NCI-H1092 treated with DMSO at 0.1 percent for 48 hours (cell line): Measurements from ENCODE around the gene ADPRHL1.

Source experiments
- DNase-seq: peaks from one replicate; lab custom pipeline; 2025; lab: John Stamatoyannopoulos, UW

The ADPRHL1 gene

DNA sequence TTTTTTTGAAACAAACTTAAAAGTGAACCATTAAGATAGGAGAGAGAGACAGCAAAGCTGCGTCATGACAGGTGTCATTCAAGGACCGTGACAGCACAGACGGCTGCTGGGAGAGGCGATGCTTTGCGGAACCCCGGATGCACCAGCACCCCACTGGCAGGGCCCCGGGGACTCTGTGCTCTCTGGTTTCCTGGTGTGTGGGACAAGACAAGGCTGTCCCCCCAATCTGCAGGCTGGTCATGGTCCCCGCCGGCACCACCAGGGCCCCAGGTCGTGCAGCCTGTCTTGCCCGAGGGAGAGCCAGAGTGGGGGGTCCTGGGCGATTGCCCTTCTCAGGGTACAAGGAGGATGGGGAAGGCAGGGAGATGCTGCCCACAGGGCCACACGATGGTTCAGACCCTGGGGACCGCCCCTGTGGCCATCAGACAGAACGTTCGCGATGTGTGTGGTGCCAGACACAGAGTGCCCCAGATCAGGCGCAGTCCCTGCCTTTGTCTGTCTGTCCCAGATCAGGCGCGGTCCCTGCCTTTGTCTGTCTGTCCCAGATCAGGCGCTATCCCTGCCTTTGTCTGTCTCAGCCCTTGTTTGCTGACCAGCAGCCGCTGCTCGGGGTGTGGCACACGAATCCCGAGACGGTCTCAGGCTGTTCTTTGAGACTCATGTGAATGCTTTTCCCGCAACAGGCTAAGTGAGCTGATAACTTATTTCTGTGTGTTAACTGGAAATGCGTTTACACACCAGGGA, 36.1 kb downstream of the ADPRHL1 start:
- DNase-seq, result no peak

DNA sequence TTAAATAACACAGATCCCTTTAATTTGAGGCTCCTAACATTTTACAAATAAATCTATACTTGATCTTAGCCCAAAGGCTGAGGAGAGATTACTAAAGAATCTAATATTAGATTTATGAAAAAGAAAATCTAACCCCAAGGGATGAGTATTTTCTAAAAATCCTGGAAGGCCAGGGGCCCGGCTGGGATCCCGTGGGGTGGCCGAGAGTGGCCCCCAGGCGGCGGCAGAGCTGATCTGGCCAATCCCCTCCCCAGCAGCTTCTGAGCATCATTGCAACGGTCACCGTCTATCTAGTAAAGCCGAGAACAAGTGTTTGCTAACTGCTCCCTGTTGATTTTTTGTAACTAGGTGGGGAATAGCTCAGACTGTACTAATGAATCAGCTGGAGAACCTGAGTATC, 37.5 kb downstream of the ADPRHL1 start:
- no peak for DNase-seq

DNA sequence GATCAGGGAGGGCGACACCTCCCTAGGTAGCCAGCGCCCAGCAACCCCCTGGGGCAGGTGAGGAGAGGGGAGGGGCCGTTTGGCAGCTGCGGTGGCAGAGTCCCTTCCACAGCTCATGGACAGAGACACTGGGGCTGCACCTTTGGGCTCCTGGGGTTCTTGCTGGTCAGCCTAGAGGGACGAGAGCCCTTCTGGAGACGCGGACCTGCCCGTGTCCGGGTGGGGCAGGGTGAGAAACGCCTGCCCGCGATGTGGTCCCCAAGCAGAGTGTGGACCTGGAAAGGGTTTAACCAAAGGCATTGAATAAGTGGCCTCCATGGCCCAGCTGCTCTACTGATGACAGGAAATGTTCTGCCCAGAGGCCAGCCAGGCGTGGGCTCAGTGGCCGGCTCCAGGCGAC, 38.3 kb downstream of the ADPRHL1 start:
- DNase-seq, result no peak

DNA sequence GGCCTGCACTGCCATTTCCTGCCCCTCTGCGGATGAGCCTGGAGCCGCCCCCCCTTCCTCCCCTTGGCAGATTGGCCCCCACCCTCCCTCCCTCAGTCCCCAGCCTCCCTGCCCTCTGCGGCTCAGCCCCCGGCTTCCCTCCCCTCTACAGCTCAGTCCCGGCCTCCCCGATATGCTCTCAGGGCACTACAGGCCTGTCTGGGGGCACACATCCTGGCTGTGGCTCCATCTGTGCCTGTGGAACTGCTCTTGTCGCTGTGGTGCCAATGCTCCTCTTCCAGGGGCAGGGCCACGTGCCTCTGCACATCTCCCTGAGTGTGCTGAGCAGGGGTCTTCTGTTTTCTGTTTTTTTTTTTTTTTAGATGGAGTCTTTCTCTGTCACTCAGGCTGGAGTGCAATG, 39.0 kb downstream of the ADPRHL1 start:
- no peak for DNase-seq

DNA sequence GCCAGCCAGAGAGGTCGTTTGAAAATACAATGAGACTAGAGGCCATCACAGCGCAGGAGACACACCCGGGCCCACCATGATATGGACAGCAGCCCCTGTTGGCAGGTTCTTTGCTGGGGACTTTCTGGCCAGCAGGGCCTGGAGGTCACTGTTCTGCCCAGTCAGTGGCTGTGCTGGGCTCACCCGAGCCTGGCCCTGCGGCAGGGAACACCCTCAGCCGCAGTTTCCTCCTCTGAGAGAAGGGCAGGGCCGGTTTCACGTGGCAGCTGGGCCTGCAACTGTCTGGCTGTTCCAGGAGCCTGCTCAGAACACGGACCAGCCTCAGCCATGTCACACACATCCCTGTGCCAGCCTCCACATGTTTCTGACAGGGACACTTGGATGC, 39.4 kb downstream of the ADPRHL1 start:
- no peak for DNase-seq

DNA sequence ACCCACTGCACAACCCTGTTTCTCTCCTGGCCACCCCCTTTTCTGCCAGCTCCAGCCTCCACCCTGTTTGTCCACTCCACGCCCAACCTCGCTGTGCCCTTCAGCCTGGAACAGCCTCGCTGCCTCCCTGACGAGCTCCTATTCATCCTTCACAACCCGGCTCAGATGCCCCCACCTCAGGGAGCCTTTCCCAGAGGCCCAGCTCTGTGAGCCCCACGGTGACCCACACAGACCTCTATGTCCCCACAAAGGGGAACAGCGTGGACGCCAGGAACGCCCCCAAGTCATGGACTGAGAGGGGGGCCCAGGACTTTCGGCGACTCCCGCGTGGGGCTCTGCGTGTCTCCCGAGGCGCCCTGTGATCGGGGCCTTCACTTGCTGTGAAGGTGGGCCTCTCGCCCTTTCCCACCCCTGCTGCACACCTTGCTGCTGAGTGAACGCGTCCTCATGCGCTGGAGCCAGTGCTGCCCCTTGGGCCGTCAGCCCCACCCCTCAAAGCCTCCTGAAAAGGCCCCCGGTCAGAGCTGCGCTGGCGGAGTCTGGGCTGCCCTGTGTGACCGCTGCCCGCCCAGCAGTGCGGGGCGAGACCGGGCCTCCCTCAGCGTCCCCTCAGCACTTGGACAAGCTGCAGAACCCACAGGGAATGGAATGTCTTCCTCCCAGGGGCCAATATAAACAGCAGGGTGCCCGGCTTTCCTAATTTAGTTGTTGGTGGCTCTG, 40.0 kb downstream of the ADPRHL1 start:
- no peak for DNase-seq

DNA sequence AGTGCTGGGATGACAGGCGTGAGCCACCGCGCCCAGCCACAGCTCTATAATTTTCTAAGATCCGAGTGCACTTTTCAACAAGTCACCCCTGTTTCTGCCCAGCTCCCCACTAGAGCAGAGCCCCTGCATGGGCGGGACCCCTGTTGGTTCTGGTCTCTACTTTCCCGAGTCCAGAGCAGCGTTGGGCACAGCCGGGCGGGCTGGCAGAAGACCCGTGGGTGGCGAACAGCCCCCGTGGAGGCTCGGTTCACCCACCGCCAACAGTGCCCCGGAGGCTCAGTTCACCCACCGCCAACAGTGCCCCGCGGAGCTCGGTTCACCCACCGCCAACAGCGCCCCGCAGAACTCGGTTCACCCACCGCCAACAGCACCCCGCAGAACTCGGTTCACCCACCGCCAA, 40.8 kb downstream of the ADPRHL1 start:
- DNase-seq, result no peak

DNA sequence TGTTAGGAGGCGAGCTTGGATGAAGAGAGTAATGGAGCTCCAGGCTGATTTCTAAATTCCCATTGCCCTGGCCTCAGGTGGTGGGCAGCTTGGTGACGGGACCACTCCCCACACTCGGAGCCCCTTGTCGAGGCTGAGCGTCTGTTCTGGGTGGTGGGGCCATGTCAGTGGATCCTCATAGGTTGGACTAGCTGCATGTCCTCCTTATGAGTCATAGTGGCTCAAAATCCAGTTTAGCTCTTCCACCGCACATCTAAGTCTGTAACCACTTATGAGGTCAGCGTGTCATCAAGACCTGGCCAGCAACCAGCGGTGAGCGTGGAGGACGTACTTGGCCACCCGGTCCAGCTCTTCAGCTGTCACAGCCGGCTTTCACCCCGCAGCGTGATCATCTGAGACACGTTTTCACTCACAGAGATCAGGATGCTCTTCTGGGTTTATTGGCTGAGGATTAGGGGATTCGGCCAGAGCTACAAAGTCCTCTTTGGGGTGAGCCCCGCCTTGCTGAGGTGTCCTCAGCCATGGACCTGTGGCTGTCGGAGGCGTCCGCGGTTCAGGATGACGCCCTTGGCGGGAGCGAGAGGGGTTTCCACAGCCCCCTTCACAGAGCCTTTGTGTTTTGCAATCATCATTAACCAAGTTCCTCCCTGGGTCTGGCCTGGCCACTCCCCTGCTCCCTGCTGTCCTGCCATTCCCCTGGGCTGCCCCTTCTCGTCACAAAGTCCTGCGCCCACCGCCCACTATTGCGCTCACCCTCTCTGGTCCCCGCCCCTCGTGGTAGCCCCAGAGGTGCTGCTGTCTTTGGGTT, 41.9 kb downstream of the ADPRHL1 start:
- no peak for DNase-seq

DNA sequence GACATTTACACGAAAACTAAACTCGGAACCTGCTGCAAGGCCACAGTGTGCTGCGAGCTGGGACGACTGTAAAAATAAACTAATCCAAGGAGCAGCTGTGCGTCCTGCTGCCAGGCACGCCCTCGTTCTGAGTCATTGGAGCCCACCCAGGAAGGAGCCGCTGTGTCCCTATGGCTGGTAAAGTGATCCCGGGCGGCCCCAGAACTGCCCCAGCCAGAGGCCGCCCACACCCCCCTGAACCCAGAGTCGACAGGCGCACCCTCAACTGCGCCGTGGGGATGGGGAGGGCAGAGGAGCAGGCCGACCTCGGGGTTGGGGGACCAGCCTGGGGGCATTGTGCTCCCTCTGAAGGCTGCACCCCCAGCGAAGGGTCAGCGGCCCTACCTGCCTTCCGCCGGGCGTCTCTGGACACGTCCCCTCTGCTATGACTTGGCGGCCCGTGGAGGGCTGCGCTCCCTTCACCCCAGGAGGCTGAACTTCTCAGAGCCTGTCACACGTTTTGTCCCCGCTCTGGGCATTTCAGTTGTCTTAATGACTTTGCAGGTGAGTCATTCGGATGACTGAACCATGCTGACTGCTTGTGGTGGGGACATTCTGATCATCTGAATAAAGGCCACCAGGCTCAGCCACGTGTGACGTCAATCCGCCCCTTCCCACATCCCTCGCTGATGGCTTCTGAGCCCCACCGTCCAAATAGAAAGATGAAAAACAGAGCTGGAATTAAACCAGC, 42.7 kb downstream of the ADPRHL1 start:
- DNase-seq, result no peak

DNA sequence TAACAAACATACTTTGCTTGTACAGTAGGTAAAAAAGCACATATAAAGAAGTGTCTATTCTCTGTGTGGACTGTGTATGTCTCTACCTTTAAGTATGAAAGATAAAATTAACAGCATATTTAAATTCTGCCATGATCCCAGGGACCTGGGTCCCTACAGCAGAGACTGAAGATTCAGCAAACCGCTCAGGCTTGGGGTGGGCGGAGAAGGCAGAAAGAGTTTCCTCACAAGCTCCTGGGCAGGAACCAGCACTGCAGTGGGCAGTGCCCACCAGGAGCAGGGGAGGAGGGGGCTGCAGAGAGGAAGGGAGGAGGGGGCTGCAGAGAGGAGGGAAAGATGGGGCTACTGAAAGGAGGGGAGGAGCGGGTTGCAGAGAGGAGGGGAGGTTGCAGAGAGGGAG, 44.7 kb downstream of the ADPRHL1 start:
- no peak for DNase-seq

DNA sequence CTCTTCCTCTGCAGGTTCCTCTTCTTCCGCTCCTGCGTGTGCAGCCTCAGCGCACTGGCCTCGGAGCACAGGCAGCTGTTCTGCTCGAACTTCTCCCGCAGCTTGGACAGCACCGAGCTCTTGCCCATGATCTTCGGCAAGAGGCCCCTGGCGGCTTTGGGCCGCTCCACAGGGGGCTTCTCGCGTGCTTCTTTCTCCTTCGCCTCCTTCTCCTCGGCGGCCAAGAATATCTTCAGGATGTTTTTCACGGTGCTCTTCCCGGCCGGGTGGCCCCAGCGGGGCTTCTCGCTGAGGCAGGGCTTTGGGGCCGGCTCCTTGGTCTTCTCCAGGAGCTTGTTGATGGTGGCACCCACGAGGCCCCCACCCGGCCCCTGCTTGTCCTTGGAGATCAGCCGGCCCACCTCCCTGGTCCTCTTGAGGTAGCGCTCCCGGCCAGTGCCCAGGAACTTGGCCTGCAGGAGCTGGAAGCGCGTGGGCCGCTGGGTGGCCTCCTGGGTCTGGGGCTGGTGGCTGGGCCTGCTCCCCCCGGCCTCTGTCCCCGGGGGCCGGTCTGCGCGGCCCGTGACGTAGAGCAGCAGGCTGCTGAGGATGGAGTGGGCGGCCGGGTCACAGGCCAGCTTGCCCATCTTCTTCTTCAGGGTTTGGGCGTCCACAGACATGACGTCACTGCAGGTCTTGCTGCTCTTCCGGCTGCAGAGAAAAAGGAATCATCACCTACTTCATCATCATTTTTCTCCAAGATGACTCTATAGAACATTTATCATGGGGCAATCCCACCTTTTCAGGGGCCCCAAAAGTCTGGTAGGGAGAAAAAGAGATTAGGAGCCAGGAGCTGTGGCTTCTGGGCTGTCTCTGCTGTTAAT, 45.5 kb downstream of the ADPRHL1 start:
- no peak for DNase-seq

DNA sequence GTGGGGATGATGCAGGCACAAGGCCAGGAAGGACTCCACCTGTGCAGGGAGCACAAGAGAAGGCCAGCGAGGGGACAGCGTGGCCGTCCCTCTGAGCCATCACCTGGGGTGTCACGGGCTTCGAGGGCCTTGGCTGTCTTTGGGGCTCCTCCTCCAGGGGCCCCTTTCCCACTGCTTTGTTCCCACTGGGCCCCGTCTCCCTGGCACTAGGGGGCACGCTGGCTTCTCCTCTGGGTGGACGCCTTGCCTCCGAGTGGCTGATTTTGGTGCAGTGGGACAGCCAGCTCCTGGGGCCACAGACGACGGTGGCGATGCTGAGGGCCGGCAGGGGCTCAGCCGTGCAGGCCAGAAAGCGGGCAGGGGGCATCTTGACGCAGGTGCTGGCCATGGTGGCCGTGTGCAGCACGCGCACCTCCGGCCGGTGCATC, 46.2 kb downstream of the ADPRHL1 start:
- no peak for DNase-seq

DNA sequence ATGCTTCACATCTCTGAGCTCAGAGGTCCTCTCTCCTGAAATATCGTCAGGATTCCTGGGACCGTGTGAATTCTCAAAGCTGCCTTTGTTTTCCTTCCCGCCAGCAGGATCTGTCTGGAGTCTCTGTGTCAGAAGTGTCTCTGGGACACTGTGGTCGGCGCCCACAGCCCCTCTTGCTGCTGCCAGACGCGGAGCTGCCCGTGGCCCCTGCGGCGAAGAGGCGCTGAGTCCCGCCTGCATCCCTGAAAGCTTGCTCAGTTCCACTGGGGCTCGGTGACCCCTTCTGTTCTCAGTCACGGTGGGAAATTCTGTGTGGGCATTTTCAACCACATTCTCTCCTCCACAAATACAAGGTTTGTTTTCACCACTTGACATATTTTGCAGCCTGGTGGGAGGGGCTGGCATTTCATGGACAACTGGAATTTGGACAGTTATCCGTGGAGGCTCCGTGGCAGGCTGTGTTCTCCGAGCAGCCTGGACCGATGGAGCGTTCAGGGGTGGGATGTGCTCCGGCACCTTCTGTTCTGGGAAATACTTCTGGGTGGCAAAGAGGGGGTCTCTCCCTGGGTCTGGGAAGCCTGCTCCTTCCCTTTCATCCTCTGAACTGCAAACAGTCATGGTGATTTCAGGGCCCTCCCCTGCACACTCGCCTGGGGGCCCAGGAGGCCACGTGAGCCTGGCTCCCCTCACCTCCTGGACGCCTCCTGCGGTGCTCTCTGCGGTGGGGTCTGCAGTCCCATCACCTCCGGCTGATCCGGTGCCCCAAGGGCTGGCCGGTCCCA, 46.8 kb downstream of the ADPRHL1 start:
- peak; percentile 42 for DNase-seq

DNA sequence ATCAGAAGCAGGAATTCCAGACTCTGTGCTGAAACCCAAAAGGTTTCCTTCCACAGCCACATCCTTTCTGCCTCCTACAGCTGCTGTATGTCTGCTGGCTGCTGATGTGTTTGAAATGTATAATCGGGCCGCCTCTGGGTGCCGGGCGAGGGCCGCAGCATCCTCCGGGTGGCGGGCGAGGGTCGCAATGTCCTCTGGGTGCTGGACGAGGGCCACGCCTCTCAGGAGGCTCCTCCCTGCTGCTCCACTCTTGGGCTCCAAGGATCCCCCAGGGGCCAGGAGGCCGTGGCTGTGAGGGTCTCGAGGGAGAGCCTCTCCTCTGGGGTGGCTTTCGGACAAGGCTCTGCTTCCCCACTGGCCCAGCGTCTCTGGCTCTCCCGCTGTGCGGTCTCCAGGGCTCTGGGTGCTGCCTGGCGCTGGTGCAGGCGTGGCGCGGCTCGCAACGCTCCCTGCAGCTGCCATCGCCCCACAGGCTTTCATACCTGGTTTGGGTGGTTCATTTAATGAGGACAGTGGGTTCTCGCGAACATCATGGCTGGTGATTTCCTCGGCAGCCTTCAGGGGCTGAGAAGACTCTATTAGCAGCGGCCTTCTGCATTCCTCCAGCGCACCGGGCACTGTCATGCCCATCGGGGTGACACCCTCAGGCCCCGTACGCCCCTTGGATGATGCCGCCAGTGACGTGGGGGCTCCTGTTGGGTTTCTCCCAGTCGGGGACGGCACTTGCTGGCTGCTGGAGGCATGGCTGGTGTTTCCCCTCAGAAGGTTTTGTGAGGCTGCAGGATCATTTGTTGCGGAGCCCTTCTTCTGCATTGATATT, 47.6 kb downstream of the ADPRHL1 start:
- peak; percentile 82 for DNase-seq

DNA sequence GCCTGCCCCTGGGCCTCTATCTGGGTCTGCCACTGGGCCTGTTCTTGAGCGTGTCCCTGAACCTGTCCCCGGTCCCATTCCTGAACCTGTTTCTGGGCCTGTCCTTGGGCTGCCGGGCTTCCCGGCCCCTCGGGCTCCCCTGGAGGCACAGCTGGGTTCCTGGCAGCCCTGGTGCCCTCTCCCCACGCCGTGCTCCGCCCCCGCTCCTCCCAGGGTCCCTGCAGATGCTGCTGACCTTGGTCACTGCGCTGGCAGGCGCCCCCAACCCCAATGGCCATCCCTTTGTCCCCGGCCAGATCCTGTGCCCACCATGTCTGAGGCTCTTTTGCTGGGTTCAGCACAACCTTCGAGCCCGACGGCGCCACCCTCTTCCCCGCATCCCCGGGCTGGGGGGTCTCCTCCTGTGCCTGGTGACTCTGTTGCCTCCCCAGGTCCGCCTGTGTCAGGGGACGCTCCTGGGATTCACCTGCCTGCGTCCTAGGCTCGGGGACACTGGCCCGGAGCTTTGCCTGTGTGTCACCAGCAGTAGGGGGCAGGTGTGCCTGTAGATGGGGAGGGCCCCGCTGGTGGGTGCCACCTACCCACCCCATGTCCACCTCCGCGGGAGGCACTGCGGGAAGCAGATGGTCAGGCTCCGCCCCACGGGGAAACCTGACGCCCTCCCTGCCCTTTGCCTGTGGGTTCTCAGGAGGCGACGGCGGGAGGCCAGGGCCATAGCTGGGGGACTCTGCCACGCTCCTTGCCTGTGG, 48.4 kb downstream of the ADPRHL1 start:
- DNase-seq, result no peak

DNA sequence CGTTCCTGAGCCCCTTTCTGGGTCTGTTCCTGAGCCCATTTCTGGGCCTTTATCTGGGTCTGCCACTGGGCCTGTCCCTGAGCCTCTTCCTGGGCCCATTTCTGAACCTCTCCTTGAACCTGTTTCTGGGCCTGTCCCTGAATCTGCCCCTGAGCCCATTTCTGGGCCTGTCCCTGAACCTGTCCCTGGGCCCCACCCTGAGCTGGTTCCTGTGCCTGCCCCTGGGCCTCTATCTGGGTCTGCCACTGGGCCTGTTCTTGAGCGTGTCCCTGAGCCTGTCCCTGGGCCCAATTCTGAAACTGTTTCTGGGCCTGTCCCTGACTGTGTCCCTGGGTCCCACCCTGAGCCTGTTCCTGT, 48.9 kb downstream of the ADPRHL1 start:
- DNase-seq, result no peak

DNA sequence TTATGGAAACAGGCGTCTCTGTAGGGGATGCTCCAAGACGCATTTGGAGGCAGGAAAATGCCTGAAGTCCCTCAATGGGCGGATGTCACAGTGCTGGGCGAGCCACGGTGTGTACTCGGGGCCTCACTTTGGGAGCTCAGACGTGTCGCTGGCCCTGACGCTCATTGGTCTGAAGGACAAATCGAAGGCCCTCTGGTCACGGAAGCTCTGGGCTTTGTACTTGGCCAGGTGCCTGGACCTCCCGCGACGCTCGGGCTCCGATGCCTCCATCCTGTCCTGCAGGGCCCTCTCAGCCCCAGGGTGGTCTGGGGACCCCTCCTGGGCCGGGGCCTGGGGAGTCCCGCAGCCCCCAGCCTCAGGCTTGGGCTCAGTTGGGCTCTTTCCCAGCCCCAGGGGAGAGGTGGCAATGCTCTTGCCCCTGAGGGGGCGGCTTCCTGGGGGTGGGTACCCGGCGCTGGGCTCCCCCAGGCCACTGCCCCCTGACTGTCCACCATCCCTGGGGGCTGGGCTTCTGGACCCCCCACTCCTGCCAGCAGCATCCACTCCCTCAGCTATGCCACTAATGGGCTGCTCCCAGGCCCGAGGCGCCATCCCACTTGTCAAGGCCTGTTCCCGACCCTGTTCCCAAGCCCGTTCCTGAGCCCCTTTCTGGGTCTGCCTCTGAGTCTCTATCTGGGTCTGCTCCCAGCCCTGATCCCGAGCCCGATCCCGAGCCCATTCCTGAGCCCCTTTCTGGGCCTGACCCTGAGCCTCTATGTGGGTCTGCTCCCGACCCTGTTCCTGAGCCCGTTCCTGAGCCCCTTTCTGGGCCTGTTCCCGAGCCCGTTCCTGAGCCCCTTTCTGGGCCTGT, 49.8 kb downstream of the ADPRHL1 start:
- no peak for DNase-seq
